Adrenal gland (tissue), 12 donors: ENCODE results near the gene FOXD4L6. TPM values are rescaled to one million over a fixed set of nuclear protein-coding genes. Genes with fewer than 3 reads are reported as not detected.
"Not testable (repeated sequence)": the region's sequence is repeated elsewhere in the genome, so short reads cannot be mapped to it uniquely, and the experiment has no call there.

ENCODE experiments used
- DNase-seq, 7 donors: peaks; one replicate each; pipeline ENCODE4 v3.0.0-alpha.2; 2019 to 2020
- H3K27ac ChIP-seq, 5 donors: fragments of 200-600 bp; sonication (generic) in 4 of 5; 1 replicate in 3 of 5; 2 replicates in 2 of 5; pipeline versions ENCODE4 v1.5.1 to v1.8.0; 2016 to 2020; ENCODE audit warnings: mild to moderate bottlenecking in 1 of 5
- H3K27me3 ChIP-seq: fragments of 200-600 bp; 2 replicates; pipeline ENCODE4 v1.8.0; 2021
- H3K36me3 ChIP-seq, 2 donors: fragments of 200-600 bp; replicated peaks in 1 of 2; 1 replicate in 1 of 2; 2 replicates in 1 of 2; pipeline versions ENCODE4 v1.5.1 to v1.8.0; 2018 to 2022
- H3K4me1 ChIP-seq, 2 donors: fragments of 200-600 bp; replicated peaks in 1 of 2; 1 replicate in 1 of 2; 2 replicates in 1 of 2; pipeline versions ENCODE4 v1.5.1 to v1.8.0; 2018 to 2021
- H3K4me3 ChIP-seq, 4 donors: fragments of 200-600 bp; sonication (generic) in 3 of 4; one replicate each; pipeline ENCODE4 v1.5.1; 2016 to 2018
- H3K9me3 ChIP-seq, 3 donors: fragments of 200-600 bp; sonication (generic) in 1 of 3; replicated peaks in 1 of 3; 1 replicate in 2 of 3; 2 replicates in 1 of 3; pipeline versions ENCODE4 v1.5.1 to v1.8.0; 2016 to 2021
- WGBS, 4 donors: extraction: QIAGEN DNeasy Blood & Tissue Kit in 2 of 4; methylation state at CpG; one replicate each; pipeline versions ENCODE4 v1.1.5 to v1.1.7; 2013 to 2017; 5-methylcytosine and 5-hydroxymethylcytosine counted together
- intact Hi-C, 2 donors: fragments of 100-400 bp; cut with DNase I; formaldehyde crosslinking; loops; one replicate each; pipeline versions ENCODE4 v1.14.1 to v1.15.0; 2022 to 2023
- polyA plus RNA-seq, 3 donors: library from polyadenylated mRNA; stranded (reverse); fragments of 200-250 nt in 2 of 3; fragments of 350-450 nt in 1 of 3; fragmentation: Illumina TruSeq in 1 of 3; extraction: RNeasy Lipid Tissue Mini Kit (QIAGEN cat#74804) in 1 of 3; gene quantifications; one replicate each; pipeline ENCODE4 v1.2.3, GENCODE V29; 2013 to 2014
- total RNA-seq, 9 donors: library from RNA; depleted of rRNA in 4 of 9; stranded (reverse); fragments of >200 nt in 4 of 9; fragments of 120-200 nt in 1 of 9; fragmentation: NEBNext Ultra II Directional in 1 of 9; extraction: Animal tissue kit (Norgen Biotek cat#: 25700) in 1 of 9; gene quantifications; one replicate each; pipeline versions ENCODE4 v1.1.0 to v1.2.4, GENCODE V29; 2013 to 2023
- donor health status: healthy with polysubstance abuse.
- donor health status: Bipolar disorder and iron deficiency.
- donor health status: DM: yes; HTN: yes; CAD: no.
- donor health status: DM: no; HTN: no; CAD: no.
- donor health status: DM: no; HTN: no; CAD: no.
- donor health status: DM: yes; HTN: yes; CAD: no.

FOXD4L6 gene
- total and polyA plus RNA-seq, 12 donors: 0.07 to 0.24 (median 0.14) TPM; not detected in 7

GRCh38 chr9:41120696-41121095, 7.8 kb downstream of the FOXD4L6 start:
- H3K27me3 ChIP-seq, H3K4me1 ChIP-seq, H3K4me3 ChIP-seq, H3K36me3 ChIP-seq, DNase-seq, H3K27ac ChIP-seq, H3K9me3 ChIP-seq, intact Hi-C loops: not testable (repeated sequence)
- 17 to 49% (median 46%) methylated on average over 1 to 4 of the region's 4 CpGs; no CpG with 5 or more reads in 1 of the 4 donors for WGBS, 4 donors

- no CpG with 5 or more reads among the region's 5 CpGs for WGBS, 4 donors
- H3K27ac ChIP-seq, H3K27me3 ChIP-seq, H3K4me3 ChIP-seq, H3K36me3 ChIP-seq, H3K9me3 ChIP-seq, H3K4me1 ChIP-seq, intact Hi-C loops, DNase-seq: not testable (repeated sequence)
Observed at GRCh38 chr9:41119719-41120118, 8.8 kb downstream of the FOXD4L6 start.

GRCh38 chr9:41119311-41119710, 9.2 kb downstream of the FOXD4L6 start:
- 36 to 45% (median 41%) methylated on average over 6 to 7 of the region's 7 CpGs for WGBS, 4 donors
- H3K4me3 ChIP-seq, H3K36me3 ChIP-seq, intact Hi-C loops, H3K9me3 ChIP-seq, H3K27ac ChIP-seq, DNase-seq, H3K27me3 ChIP-seq, H3K4me1 ChIP-seq: not testable (repeated sequence)

GRCh38 chr9:41113348-41113747, 15.1 kb downstream of the FOXD4L6 start:
- H3K9me3 ChIP-seq, H3K27ac ChIP-seq, H3K4me3 ChIP-seq, H3K27me3 ChIP-seq, H3K4me1 ChIP-seq, intact Hi-C loops, DNase-seq, H3K36me3 ChIP-seq: not testable (repeated sequence)
- 41 to 58% methylated on average over 8 to 9 of the region's 14 CpGs; no CpG with 5 or more reads in 2 of the 4 donors for WGBS, 4 donors

- H3K4me3 ChIP-seq, H3K36me3 ChIP-seq, DNase-seq, H3K27ac ChIP-seq, intact Hi-C loops, H3K4me1 ChIP-seq, H3K9me3 ChIP-seq, H3K27me3 ChIP-seq: not testable (repeated sequence)
- 75 to 83% (median 78%) methylated on average over 11 to 12 of the region's 12 CpGs for WGBS, 4 donors
Observed at GRCh38 chr9:41111414-41111813, 17.1 kb downstream of the FOXD4L6 start.

- H3K9me3 ChIP-seq, H3K27ac ChIP-seq, H3K27me3 ChIP-seq, intact Hi-C loops, DNase-seq, H3K4me1 ChIP-seq, H3K36me3 ChIP-seq, H3K4me3 ChIP-seq: not testable (repeated sequence)
- WGBS, 4 donors: 31 to 56% (median 37%) methylated on average over 7 to 9 of the region's 10 CpGs
Observed at GRCh38 chr9:41110913-41111312, 17.6 kb downstream of the FOXD4L6 start.

GRCh38 chr9:41109253-41109652, 19.2 kb downstream of the FOXD4L6 start:
- whole genome bisulfite sequencing, 4 donors: 24 to 36% (median 27%) methylated on average over 4 to 6 of the region's 13 CpGs
- H3K27me3 ChIP-seq, intact Hi-C loops, H3K9me3 ChIP-seq, H3K4me3 ChIP-seq, DNase-seq, H3K36me3 ChIP-seq, H3K27ac ChIP-seq, H3K4me1 ChIP-seq: not testable (repeated sequence)

GRCh38 chr9:41108816-41109215, 19.7 kb downstream of the FOXD4L6 start:
- H3K4me1 ChIP-seq, DNase-seq, H3K9me3 ChIP-seq, H3K27me3 ChIP-seq, H3K27ac ChIP-seq, H3K4me3 ChIP-seq, intact Hi-C loops, H3K36me3 ChIP-seq: not testable (repeated sequence)
- 16 to 19% methylated on average over 11 to 14 of the region's 22 CpGs; no CpG with 5 or more reads in 2 of the 4 donors for WGBS, 4 donors

GRCh38 chr9:41106472-41107116, 21.9 kb downstream of the FOXD4L6 start:
- 21 to 52% (median 21%) methylated on average over 6 to 24 of the region's 34 CpGs; no CpG with 5 or more reads in 1 of the 4 donors for WGBS, 4 donors
- H3K4me1 ChIP-seq, intact Hi-C loops, DNase-seq, H3K4me3 ChIP-seq, H3K9me3 ChIP-seq, H3K27me3 ChIP-seq, H3K36me3 ChIP-seq, H3K27ac ChIP-seq: not testable (repeated sequence)

GRCh38 chr9:41105557-41106253, 22.8 kb downstream of the FOXD4L6 start:
- H3K27ac ChIP-seq, H3K36me3 ChIP-seq, H3K9me3 ChIP-seq, H3K4me3 ChIP-seq, DNase-seq, H3K4me1 ChIP-seq, H3K27me3 ChIP-seq, intact Hi-C loops: not testable (repeated sequence)
- 48 to 58% (median 55%) methylated on average over 5 to 8 of the region's 13 CpGs for WGBS, 4 donors

- DNase-seq, H3K4me1 ChIP-seq, H3K36me3 ChIP-seq, H3K27me3 ChIP-seq, H3K9me3 ChIP-seq, H3K27ac ChIP-seq, intact Hi-C loops, H3K4me3 ChIP-seq: not testable (repeated sequence)
- 16 to 54% (median 26%) methylated on average over 3 to 11 of the region's 19 CpGs for WGBS, 4 donors
Observed at GRCh38 chr9:41104542-41104941, 23.9 kb downstream of the FOXD4L6 start.
